Measurements from ENCODE around the gene OR6S1.
A peak's percentile ranks its signal among the peaks of the same experiment; 100 is the strongest.

The OR6S1 gene

DNA sequence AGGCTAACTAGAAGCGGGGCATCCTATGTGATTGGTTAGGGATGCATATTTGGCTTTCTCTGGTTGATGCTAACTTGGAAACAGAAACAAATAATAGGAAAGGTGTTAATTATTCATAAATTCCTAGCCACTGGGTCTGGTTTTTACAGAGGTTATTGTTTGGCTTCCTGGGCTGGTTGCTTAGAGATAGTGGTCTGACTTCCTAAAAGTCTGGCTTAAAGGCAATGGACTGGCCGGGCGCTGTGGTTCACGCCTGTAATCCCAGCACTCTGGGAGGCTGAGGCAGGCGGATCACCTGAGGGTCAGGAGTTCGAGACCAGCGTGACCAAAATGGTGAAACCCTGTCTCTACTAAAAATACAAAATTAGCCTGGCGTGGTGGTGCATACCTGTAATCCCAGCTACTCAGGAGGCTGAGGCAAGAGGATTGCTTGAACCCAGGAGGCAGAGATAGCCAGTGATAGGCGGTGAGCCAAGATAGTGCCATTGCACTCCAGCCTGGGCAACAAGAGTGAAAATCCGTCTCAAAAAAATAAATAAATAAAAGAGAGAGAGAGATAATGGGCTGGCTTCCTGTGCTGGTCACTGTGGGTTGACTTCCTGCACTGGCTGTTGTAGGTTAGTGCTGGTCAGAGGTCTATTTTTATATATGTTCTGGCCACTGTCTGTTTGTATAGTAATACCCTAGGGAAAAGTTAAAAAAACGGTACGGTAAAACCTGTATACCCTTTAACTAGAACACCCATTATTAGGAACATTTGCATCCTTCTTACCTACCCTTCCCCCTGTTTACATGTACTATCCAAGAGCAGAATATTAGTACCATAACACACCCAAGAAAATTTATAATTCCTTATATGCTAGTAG, 24.1 kb downstream of the OR6S1 start:
- 87 to 96% methylated on average over 9 to 10 of the region's 12 CpGs for WGBS, 2 experiments (ENCODE audit: insufficient coverage in 2 of 2)
- Histone ChIP-seq H3K9me3 (ENCODE audit: control insufficient read depth, low read length) (no peaks in the 10 kb centered on the region), H3K27ac (ENCODE audit: low read depth, low read length, severe bottlenecking) (no peak overlapping the region), H3K4me1 (ENCODE audit: control insufficient read depth, insufficient read depth, low read length, poor library complexity, severe bottlenecking) (peaks cover 6% of the 10 kb centered on the region), H3K4me3 (ENCODE audit: extremely low read depth, insufficient read depth, low read length, poor library complexity, severe bottlenecking) (no peak overlapping the region), H3K36me3 (ENCODE audit: control insufficient read depth, insufficient read depth, low read length) (no peaks in the 10 kb centered on the region)

DNA sequence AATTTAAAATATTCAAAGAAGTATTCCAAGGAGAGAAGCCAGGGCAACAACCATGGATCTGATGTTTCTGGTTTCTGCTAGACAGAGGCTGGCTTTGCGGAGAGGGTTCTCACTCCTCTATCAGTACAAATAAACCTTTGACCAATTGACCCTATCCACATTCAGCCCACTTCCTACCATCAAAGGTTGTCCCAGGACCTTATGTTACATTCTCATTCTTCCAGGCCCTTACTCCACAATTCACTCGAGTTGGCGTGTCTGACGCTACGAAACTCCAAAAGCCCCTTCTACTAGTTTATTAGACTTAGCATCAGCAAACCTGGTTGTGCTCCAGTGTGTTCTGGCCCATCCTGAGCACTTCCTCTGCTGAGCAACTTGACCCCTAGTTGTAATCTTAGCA, 25.5 kb downstream of the OR6S1 start:
- no peaks in the 10 kb centered on the region for H3K36me3 ChIP-seq (ENCODE audit: control insufficient read depth, insufficient read depth, low read length)
- 97 to 100% methylated on average over 4 to 5 of the region's 5 CpGs for WGBS, 2 experiments (ENCODE audit: insufficient coverage in 2 of 2)
- no peaks in the 10 kb centered on the region for H3K9me3 ChIP-seq (ENCODE audit: control insufficient read depth, low read length)
- H3K4me3 ChIP-seq (ENCODE audit: extremely low read depth, insufficient read depth, low read length, poor library complexity, severe bottlenecking), result no peak overlapping the region
- no peak overlapping the region for H3K27ac ChIP-seq (ENCODE audit: low read depth, low read length, severe bottlenecking)
- H3K4me1 ChIP-seq (ENCODE audit: control insufficient read depth, insufficient read depth, low read length, poor library complexity, severe bottlenecking), result peaks cover 6% of the 10 kb centered on the region

DNA sequence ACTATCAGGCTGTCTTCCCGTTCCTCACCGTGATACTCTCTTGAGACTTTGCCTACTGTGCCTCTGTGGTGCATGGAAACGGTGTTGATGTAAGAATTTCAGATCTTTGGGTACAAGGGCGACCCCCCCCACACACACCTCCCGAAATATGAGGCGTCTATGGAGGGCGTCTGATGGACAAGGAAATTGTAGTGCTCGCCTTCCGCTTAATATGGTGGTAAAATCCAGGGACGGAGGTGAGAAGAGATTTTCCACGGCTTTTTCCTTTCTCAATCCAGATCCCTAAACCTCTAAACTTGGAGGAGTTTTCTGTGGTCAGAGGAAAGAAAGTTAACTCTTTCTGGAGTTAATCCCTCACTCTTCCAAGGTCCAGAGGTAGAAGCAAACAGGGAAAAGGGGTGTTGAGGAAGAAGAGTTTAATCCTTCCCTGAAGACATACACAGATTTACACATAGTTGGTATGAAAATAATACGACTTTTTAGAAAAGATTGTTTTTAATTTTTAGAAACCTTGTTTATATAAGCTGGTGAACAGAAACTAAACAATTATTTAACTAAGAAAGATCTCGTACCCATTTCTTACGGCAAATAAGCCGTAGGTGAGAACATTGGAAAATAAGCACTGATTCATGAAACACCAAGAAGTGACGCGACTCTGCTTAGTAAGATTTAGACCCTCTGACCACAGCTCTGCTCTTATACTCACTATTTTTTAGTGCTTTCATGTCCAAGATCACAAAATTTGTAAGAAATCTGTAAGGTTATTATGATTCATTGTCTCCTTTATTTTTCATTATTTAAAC, 27.3 kb downstream of the OR6S1 start:
- H3K4me1 ChIP-seq (ENCODE audit: control insufficient read depth, insufficient read depth, low read length, poor library complexity, severe bottlenecking), result peaks cover 6% of the 10 kb centered on the region
- WGBS, 2 experiments (ENCODE audit: insufficient coverage in 2 of 2), result 55 to 75% methylated on average over 3 to 8 of the region's 17 CpGs
- peak overlapping the region; percentile 65 for H3K4me3 ChIP-seq (ENCODE audit: extremely low read depth, insufficient read depth, low read length, poor library complexity, severe bottlenecking)
- peak overlapping the region; percentile 72 for H3K27ac ChIP-seq (ENCODE audit: low read depth, low read length, severe bottlenecking)
- no peaks in the 10 kb centered on the region for H3K36me3 ChIP-seq (ENCODE audit: control insufficient read depth, insufficient read depth, low read length)
- H3K9me3 ChIP-seq (ENCODE audit: control insufficient read depth, low read length), result no peaks in the 10 kb centered on the region

DNA sequence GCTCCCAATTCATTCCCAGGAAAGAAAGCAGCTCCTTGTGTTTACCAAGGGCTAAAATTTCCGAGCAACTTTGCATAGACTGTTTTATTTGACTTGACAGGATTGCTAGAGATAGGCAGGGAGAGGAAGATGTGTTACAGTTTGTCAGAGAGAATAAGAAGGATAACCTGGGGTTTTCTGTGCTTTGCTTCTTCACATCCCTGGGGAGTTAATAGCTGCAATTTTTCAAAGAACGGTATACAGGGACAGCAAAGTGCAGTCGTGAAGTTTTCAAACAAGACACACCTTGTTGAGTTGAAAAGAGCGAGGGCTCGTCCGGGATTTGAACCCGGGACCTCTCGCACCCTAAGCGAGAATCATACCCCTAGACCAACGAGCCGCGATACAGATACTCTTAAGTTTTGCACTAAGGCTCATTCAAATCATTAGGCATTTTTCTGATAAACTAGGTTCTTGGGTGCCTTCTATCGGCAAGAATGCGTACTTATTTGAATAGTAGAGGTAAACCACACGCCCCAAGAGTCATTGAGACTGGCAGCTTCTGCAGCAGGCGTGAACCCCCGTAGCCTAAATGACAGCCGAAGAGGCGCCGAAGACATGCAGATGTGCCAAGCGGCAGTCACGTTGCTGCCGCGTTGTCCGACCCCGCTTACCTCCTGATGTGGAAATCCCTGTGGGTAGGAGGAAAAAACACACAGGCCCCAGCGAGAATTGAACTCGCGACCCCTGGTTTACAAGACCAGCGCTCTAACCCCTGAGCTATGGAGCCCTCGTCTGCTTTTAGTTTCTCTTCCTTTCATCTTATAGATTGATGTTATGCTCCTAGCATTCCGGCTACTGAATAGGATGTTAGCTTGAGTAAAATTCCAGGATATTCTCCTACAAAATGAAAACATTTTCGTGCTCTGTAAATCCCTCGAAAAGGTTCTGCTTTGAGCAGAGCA, 28.1 kb downstream of the OR6S1 start:
- peak overlapping the region; percentile 65 for H3K4me3 ChIP-seq (ENCODE audit: extremely low read depth, insufficient read depth, low read length, poor library complexity, severe bottlenecking)
- H3K27ac ChIP-seq (ENCODE audit: low read depth, low read length, severe bottlenecking), result peak overlapping the region; percentile 72
- no peaks in the 10 kb centered on the region for H3K36me3 ChIP-seq (ENCODE audit: control insufficient read depth, insufficient read depth, low read length)
- H3K9me3 ChIP-seq (ENCODE audit: control insufficient read depth, low read length), result no peaks in the 10 kb centered on the region
- peaks cover 6% of the 10 kb centered on the region for H3K4me1 ChIP-seq (ENCODE audit: control insufficient read depth, insufficient read depth, low read length, poor library complexity, severe bottlenecking)
- 0 to 2% methylated on average over 20 to 34 of the region's 34 CpGs for WGBS, 2 experiments (ENCODE audit: insufficient coverage in 2 of 2)

DNA sequence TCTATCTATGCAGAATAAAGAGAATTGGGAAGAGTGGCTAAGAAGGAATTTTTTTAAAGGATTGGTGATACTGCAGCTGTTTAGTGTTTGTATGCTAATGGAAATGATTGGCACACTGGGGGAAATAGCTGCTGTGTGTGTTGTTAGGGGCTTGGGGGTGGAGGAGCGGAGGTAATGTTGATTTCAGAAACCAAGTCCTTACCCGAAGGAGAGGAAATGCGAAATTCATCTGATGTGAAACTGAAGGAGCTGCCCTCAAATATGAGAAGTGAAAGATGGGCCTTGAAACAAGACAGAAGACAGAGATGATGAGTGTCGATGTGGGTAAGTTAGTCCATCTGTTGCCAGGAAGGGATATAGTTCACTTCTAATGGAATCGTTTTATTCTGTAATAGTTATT, 29.1 kb downstream of the OR6S1 start:
- H3K27ac ChIP-seq (ENCODE audit: low read depth, low read length, severe bottlenecking), result no peak overlapping the region
- peaks cover 6% of the 10 kb centered on the region for H3K4me1 ChIP-seq (ENCODE audit: control insufficient read depth, insufficient read depth, low read length, poor library complexity, severe bottlenecking)
- no peak overlapping the region for H3K4me3 ChIP-seq (ENCODE audit: extremely low read depth, insufficient read depth, low read length, poor library complexity, severe bottlenecking)
- WGBS, 2 experiments (ENCODE audit: insufficient coverage in 2 of 2), result 74 to 85% methylated on average over 2 to 3 of the region's 5 CpGs
- no peaks in the 10 kb centered on the region for H3K9me3 ChIP-seq (ENCODE audit: control insufficient read depth, low read length)
- H3K36me3 ChIP-seq (ENCODE audit: control insufficient read depth, insufficient read depth, low read length), result no peaks in the 10 kb centered on the region

DNA sequence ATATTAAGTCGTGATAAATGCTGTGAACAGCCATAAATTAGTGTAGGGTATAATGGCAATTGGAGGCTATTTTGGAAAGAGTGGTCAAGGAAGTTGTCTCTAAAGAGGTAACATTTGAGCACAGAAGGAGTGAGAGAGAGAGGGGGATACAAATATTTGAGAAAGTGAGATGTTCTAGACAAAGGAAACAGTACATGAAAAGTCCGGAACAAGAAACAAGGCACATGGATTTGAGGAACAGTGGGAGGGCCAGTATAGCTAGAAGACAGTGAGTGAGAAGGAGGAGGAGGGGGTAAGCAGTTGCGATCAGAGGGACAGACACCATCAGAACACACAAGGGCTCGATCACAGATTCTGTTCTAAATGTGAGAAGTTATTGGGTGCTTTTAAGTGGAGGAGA, 30.2 kb downstream of the OR6S1 start:
- Histone ChIP-seq H3K4me1 (ENCODE audit: control insufficient read depth, insufficient read depth, low read length, poor library complexity, severe bottlenecking) (peaks cover 6% of the 10 kb centered on the region), H3K27ac (ENCODE audit: low read depth, low read length, severe bottlenecking) (no peak overlapping the region), H3K36me3 (ENCODE audit: control insufficient read depth, insufficient read depth, low read length) (no peaks in the 10 kb centered on the region), H3K9me3 (ENCODE audit: control insufficient read depth, low read length) (no peaks in the 10 kb centered on the region), H3K4me3 (ENCODE audit: extremely low read depth, insufficient read depth, low read length, poor library complexity, severe bottlenecking) (no peak overlapping the region)
- 81 to 84% methylated on average over 4 of the region's 4 CpGs for WGBS, 2 experiments (ENCODE audit: insufficient coverage in 2 of 2)

DNA sequence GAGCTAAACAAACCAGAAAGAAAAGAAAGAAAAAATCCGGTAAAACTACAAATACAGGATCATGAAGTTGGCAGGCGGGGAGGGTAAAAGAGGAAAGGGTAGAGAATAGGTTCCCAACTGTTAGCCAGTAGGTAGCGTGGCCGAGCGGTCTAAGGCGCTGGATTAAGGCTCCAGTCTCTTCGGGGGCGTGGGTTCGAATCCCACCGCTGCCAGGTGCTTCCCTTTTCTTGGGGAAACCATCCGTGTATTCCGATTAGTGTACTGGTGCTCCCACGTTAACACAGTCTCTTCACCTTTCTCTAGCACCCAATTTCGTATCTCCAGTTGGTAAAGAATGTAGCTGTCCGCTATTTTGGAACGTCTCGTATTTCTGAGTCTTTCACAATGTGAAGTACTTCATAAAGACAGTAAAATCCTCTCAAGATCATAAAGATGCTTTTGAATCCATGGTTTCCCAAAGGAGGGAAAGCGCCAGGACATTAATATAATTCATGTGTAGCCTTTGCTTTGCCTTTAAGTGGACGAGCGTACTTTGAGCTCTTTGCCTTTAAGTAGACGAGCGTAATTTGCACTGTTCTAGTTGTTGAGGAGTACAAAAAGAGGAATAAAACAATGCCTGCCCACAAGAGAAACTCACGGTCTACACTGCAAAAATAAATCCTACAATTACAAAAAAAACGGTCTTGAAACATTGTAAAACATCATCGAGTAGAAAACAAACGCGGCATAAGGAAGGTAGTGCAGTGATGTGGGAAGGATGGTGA, 31.3 kb downstream of the OR6S1 start:
- WGBS, 2 experiments (ENCODE audit: insufficient coverage in 2 of 2), result 8 to 10% methylated on average over 16 to 18 of the region's 27 CpGs
- no peak overlapping the region for H3K27ac ChIP-seq (ENCODE audit: low read depth, low read length, severe bottlenecking)

DNA sequence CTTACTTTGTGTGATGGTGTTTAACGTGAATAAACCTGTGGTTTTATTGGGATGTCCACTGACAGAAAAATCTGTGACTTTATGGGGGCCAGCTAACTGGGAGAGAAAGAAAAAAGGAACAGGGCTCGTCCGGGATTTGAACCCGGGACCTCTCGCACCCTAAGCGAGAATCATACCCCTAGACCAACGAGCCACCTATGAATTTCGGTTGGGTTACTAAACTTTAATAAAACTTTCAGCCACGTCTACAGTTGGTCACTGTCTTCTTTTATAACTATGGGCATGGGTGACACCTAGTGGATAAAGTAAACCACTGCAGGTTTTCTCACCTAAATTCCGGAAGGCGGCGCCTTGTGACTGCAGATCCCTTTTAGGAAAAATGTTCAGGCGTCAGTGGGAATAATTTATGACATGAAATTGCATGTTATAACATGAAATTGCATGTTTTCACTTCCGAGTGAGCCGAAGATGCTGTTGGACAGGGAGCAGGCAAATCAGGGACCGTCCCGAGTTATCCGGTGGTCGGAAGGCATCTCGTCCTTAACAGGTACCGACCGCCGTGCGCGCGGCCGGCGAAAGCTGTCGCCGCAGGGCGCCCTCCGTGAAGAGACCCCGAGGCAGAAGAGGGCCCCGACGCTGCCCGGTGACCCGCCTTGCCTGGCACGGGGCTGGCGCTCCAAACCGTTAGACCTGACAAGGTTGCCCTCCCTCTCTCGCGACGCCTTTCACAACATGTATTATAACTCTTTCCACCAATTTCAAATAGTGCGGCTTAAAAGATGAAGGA, 32.1 kb downstream of the OR6S1 start:
- H3K36me3 ChIP-seq (ENCODE audit: control insufficient read depth, insufficient read depth, low read length), result no peaks in the 10 kb centered on the region
- peak overlapping the region; percentile 92 for H3K4me3 ChIP-seq (ENCODE audit: extremely low read depth, insufficient read depth, low read length, poor library complexity, severe bottlenecking)
- H3K4me1 ChIP-seq (ENCODE audit: control insufficient read depth, insufficient read depth, low read length, poor library complexity, severe bottlenecking), result peaks cover 6% of the 10 kb centered on the region
- H3K27ac ChIP-seq (ENCODE audit: low read depth, low read length, severe bottlenecking), result no peak overlapping the region
- no peaks in the 10 kb centered on the region for H3K9me3 ChIP-seq (ENCODE audit: control insufficient read depth, low read length)
- 1% methylated on average over 24 to 26 of the region's 44 CpGs for WGBS, 2 experiments (ENCODE audit: insufficient coverage in 2 of 2)

More for the DNA sequence above, 31.3 kb downstream of the OR6S1 start:
- Histone ChIP-seq H3K4me3 (ENCODE audit: extremely low read depth, insufficient read depth, low read length, poor library complexity, severe bottlenecking) (peak overlapping the region; percentile 92), H3K9me3 (ENCODE audit: control insufficient read depth, low read length) (no peaks in the 10 kb centered on the region), H3K36me3 (ENCODE audit: control insufficient read depth, insufficient read depth, low read length) (no peaks in the 10 kb centered on the region), H3K4me1 (ENCODE audit: control insufficient read depth, insufficient read depth, low read length, poor library complexity, severe bottlenecking) (peaks cover 6% of the 10 kb centered on the region)

DNA sequence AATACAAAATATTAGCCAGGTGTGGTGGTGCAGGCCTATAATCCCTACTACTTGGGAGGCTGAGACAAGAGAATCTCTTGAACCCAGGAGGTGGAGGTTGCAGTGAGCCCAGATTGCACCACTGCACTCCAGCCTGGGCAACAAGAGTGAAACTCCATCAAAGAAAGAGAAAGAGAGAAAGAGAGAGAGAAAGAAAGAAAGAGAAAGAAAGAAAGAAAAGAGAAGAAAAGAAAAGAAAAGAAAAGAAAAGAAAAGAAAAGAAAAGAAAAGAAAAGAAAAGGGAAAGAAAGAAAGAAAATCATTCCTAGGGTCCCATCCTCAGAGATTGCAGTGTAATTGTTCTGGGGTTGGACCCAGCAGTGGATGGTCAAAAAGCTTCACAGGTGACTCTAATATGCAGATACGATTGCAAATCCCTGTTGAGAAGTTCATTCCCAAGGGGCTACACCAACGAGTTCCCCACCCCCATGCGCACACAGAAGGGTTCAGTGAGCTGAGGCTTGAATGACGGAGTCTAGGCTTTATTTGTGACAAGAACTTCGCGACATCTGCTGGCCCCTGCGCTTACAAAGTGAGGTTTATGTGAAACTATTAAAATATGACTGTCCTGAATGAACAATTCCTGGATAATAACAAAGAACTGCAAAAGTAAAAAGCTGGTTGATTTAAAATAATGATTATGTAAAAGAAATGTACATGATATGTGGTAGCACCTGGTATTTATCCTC, 32.9 kb downstream of the OR6S1 start:
- 80 to 87% methylated on average over 4 to 7 of the region's 7 CpGs for WGBS, 2 experiments (ENCODE audit: insufficient coverage in 2 of 2)
- no peaks in the 10 kb centered on the region for H3K36me3 ChIP-seq (ENCODE audit: control insufficient read depth, insufficient read depth, low read length)
- peaks cover 6% of the 10 kb centered on the region for H3K4me1 ChIP-seq (ENCODE audit: control insufficient read depth, insufficient read depth, low read length, poor library complexity, severe bottlenecking)
- H3K4me3 ChIP-seq (ENCODE audit: extremely low read depth, insufficient read depth, low read length, poor library complexity, severe bottlenecking), result no peak overlapping the region
- H3K9me3 ChIP-seq (ENCODE audit: control insufficient read depth, low read length), result no peaks in the 10 kb centered on the region
- no peak overlapping the region for H3K27ac ChIP-seq (ENCODE audit: low read depth, low read length, severe bottlenecking)
